Measurements from ENCODE around the gene MED22.

Gene MED22

GRCh38 chr9:133367221-133367620 is 19.3 kb upstream of the MED22 start:
- TF ChIP-seq CTCF (IDR thresholded peaks at IDR 0.05; ENCODE audit: low read depth, low read length) = no peak
- in situ Hi-C loops (cut with HindIII; ENCODE audit: low sequenced_read_pairs) = no loop called here
- no peak overlapping the region for H3K4me3 ChIP-seq (ENCODE audit: low read depth, low read length)
- DNase-seq (ENCODE audit: low read depth, low spot score) = no peak

- DNase-seq (ENCODE audit: low read depth, low spot score) = no peak
- no peak for TF ChIP-seq CTCF (IDR thresholded peaks at IDR 0.05; ENCODE audit: low read depth, low read length)
- in situ Hi-C loops (cut with HindIII; ENCODE audit: low sequenced_read_pairs) = no loop called here
- H3K4me3 ChIP-seq (ENCODE audit: low read depth, low read length) = no peak overlapping the region
Measured at GRCh38 chr9:133366435-133366834, 18.5 kb upstream of the MED22 start.

- in situ Hi-C loops (cut with HindIII; ENCODE audit: low sequenced_read_pairs) = no loop called here
- no peak for TF ChIP-seq CTCF (IDR thresholded peaks at IDR 0.05; ENCODE audit: low read depth, low read length)
- no peak for DNase-seq (ENCODE audit: low read depth, low spot score)
- no peak overlapping the region for H3K4me3 ChIP-seq (ENCODE audit: low read depth, low read length)
Measured at GRCh38 chr9:133362359-133363044, 14.6 kb upstream of the MED22 start.

- DNase-seq (ENCODE audit: low read depth, low spot score) = no peak
- no peak overlapping the region for H3K4me3 ChIP-seq (ENCODE audit: low read depth, low read length)
- no peak for TF ChIP-seq CTCF (IDR thresholded peaks at IDR 0.05; ENCODE audit: low read depth, low read length)
- in situ Hi-C loops (cut with HindIII; ENCODE audit: low sequenced_read_pairs) = no loop called here
Measured at GRCh38 chr9:133361507-133362092, 13.7 kb upstream of the MED22 start.

GRCh38 chr9:133360400-133361393 is 12.8 kb upstream of the MED22 start:
- H3K4me3 ChIP-seq (ENCODE audit: low read depth, low read length) = no peak overlapping the region
- no peak for DNase-seq (ENCODE audit: low read depth, low spot score)
- TF ChIP-seq CTCF (IDR thresholded peaks at IDR 0.05; ENCODE audit: low read depth, low read length) = no peak
- in situ Hi-C loops (cut with HindIII; ENCODE audit: low sequenced_read_pairs) = no loop called here

- TF ChIP-seq CTCF (IDR thresholded peaks at IDR 0.05; ENCODE audit: low read depth, low read length) = peak; percentile 30
Measured at GRCh38 chr9:133359399-133360175, 11.7 kb upstream of the MED22 start.

More at GRCh38 chr9:133359399-133360175, 11.7 kb upstream of the MED22 start:
- in situ Hi-C loops (cut with HindIII; ENCODE audit: low sequenced_read_pairs) = no loop called here
- DNase-seq (ENCODE audit: low read depth, low spot score) = no peak
- no peak overlapping the region for H3K4me3 ChIP-seq (ENCODE audit: low read depth, low read length)
